Measurements from ENCODE around the gene OSBPL1A.

DNA sequence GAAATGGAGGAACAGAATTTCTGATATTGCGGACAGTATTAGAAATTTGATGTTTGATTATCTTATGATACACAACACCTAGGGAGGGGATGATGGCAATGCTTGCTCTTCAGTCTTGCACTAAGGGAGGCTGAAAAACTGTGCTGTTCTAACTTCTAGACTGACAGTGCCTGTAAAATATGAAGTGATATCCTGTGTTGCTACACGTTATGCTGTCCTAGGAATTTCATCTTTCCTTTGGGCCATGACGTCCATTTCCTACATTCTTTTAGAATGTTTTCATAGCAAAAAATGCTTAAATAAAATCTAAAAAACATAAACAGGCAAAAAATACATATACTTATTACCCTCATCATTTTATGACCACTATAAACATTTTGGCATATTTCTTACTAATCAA is 55.3 kb downstream of the OSBPL1A start:
- TF ChIP-seq POLR2A (IDR thresholded peaks at IDR 0.05), result no peak
- TF ChIP-seq, protein P1, sequence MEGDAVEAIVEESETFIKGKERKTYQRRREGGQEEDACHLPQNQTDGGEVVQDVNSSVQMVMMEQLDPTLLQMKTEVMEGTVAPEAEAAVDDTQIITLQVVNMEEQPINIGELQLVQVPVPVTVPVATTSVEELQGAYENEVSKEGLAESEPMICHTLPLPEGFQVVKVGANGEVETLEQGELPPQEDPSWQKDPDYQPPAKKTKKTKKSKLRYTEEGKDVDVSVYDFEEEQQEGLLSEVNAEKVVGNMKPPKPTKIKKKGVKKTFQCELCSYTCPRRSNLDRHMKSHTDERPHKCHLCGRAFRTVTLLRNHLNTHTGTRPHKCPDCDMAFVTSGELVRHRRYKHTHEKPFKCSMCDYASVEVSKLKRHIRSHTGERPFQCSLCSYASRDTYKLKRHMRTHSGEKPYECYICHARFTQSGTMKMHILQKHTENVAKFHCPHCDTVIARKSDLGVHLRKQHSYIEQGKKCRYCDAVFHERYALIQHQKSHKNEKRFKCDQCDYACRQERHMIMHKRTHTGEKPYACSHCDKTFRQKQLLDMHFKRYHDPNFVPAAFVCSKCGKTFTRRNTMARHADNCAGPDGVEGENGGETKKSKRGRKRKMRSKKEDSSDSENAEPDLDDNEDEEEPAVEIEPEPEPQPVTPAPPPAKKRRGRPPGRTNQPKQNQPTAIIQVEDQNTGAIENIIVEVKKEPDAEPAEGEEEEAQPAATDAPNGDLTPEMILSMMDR (IDR thresholded peaks at IDR 0.05), result no peak
